Fibroblast of the aortic adventitia (primary cell): ENCODE measurements around the gene CD8B. TPM values are rescaled to one million over a fixed set of nuclear protein-coding genes. Genes with fewer than 3 reads are reported as not detected.

ENCODE experiments used
- DNase-seq: peaks from one replicate; pipeline ENCODE4 v3.0.0-alpha.2; 2010; ENCODE audit warnings: low read depth
- H3K4me3 ChIP-seq: 2 replicates; pipeline ENCODE4 v1.5.1; 2011; ENCODE audit warnings: low read depth, mild to moderate bottlenecking, control low read depth, low read length, moderate library complexity
- CTCF ChIP-seq: IDR thresholded peaks from 2 replicates; pipeline ENCODE4 v1.5.1; 2011; ENCODE audit warnings: mild to moderate bottlenecking, low read length, control low read depth, inconsistent platforms; ENCODE audit not compliant: insufficient read depth
- total RNA-seq: library from RNA; depleted of rRNA; stranded (reverse); fragments of >200 nt; gene quantifications from 2 replicates; pipeline ENCODE4 v1.2.3, GENCODE V29; 2012; ENCODE audit warnings: low replicate concordance

Gene CD8B
- total RNA-seq, 1 donor: not detected

- no peak overlapping the region for H3K4me3 ChIP-seq
- no peak for DNase-seq
- no peak for TF ChIP-seq CTCF
Measured at GRCh38 chr2:86818114-86818801, 43.4 kb downstream of the CD8B start.

GRCh38 chr2:86815611-86816010 is 46.1 kb downstream of the CD8B start:
- no peak overlapping the region for H3K4me3 ChIP-seq
- no peak for DNase-seq
- no peak for TF ChIP-seq CTCF

GRCh38 chr2:86809481-86810121 is 52.1 kb downstream of the CD8B start:
- no peak for TF ChIP-seq CTCF
- no peak overlapping the region for H3K4me3 ChIP-seq
- DNase-seq: no peak

GRCh38 chr2:86808315-86809161 is 53.1 kb downstream of the CD8B start:
- peak; percentile 83 for TF ChIP-seq CTCF
- peak overlapping the region; percentile 31 for H3K4me3 ChIP-seq
- DNase-seq: peak; percentile 69

- TF ChIP-seq CTCF: no peak
- DNase-seq: peak; percentile 10
- peak overlapping the region; percentile 55 for H3K4me3 ChIP-seq
Measured at GRCh38 chr2:86807468-86808275, 54.0 kb downstream of the CD8B start.

GRCh38 chr2:86807133-86807467 is 54.6 kb downstream of the CD8B start:
- no peak for DNase-seq
- no peak for TF ChIP-seq CTCF
- peak overlapping the region; percentile 55 for H3K4me3 ChIP-seq
